Measurements from ENCODE around the gene CEMIP.
"Not testable (repeated sequence)": the region's sequence is repeated elsewhere in the genome, so short reads cannot be mapped to it uniquely, and the experiment has no call there.

CEMIP gene

GRCh38 chr15:80760960-80761359, 18.2 kb upstream of the CEMIP start:
- H3K4me2 ChIP-seq (ENCODE audit: low read depth, low read length, poor library complexity, severe bottlenecking), result no peak overlapping the region
- no peaks in the 10 kb centered on the region for H3K27me3 ChIP-seq (ENCODE audit: insufficient read depth, low read length, poor library complexity, severe bottlenecking)
- no peak for TF ChIP-seq EZH2phosphoT487 (IDR thresholded peaks at IDR 0.05; ENCODE audit: borderline replicate concordance)
- TF ChIP-seq CTCF (conservative IDR thresholded peaks at IDR 0.05; ENCODE audit: low read length), result no peak

GRCh38 chr15:80761754-80762153, 17.4 kb upstream of the CEMIP start:
- Histone ChIP-seq H3K9me3 (ENCODE audit: insufficient read depth, low read depth, low read length) (no peaks in the 10 kb centered on the region), H3K4me2 (ENCODE audit: low read depth, low read length, poor library complexity, severe bottlenecking) (no peak overlapping the region), H2AFZ (ENCODE audit: low read length) (no peak overlapping the region), H3K9ac (ENCODE audit: low read depth, low read length, poor library complexity, severe bottlenecking) (no peak overlapping the region), H3F3A (ENCODE audit: low read depth) (no peaks in the 10 kb centered on the region), H4K20me1 (ENCODE audit: insufficient read depth, low read length, poor library complexity, severe bottlenecking) (no peaks in the 10 kb centered on the region), H3K4me1 (ENCODE audit: insufficient read depth, low read length, poor library complexity, severe bottlenecking) (no peaks in the 10 kb centered on the region), H3K27me3 (ENCODE audit: insufficient read depth, low read length, poor library complexity, severe bottlenecking) (no peaks in the 10 kb centered on the region), H3K4me3 (ENCODE audit: low read length, poor library complexity, severe bottlenecking) (no peak overlapping the region), H3K9me2 (replicated peaks; ENCODE audit: low read depth, low read length) (no peaks in the 10 kb centered on the region), H3K36me3 (ENCODE audit: insufficient read depth, low read length) (no peaks in the 10 kb centered on the region), H3K79me2 (ENCODE audit: insufficient read depth, low read length) (no peaks in the 10 kb centered on the region)
- TF ChIP-seq EZH2phosphoT487 (IDR thresholded peaks at IDR 0.05; ENCODE audit: borderline replicate concordance) (no peak), CTCF (conservative IDR thresholded peaks at IDR 0.05; ENCODE audit: low read length) (no peak)

More at GRCh38 chr15:80760960-80761359, 18.2 kb upstream of the CEMIP start:
- H2AFZ ChIP-seq (ENCODE audit: low read length), result no peak overlapping the region
- H3K4me3 ChIP-seq (ENCODE audit: low read length, poor library complexity, severe bottlenecking), result no peak overlapping the region
- no peaks in the 10 kb centered on the region for H3K36me3 ChIP-seq (ENCODE audit: insufficient read depth, low read length)
- no peak overlapping the region for H3K9ac ChIP-seq (ENCODE audit: low read depth, low read length, poor library complexity, severe bottlenecking)
- H3K4me1 ChIP-seq (ENCODE audit: insufficient read depth, low read length, poor library complexity, severe bottlenecking), result no peaks in the 10 kb centered on the region
- H3K9me2 ChIP-seq (replicated peaks; ENCODE audit: low read depth, low read length), result no peaks in the 10 kb centered on the region
- no peaks in the 10 kb centered on the region for H3K79me2 ChIP-seq (ENCODE audit: insufficient read depth, low read length)
- no peaks in the 10 kb centered on the region for H3K9me3 ChIP-seq (ENCODE audit: insufficient read depth, low read depth, low read length)
- H4K20me1 ChIP-seq (ENCODE audit: insufficient read depth, low read length, poor library complexity, severe bottlenecking), result no peaks in the 10 kb centered on the region
- H3F3A ChIP-seq (ENCODE audit: low read depth), result no peaks in the 10 kb centered on the region

GRCh38 chr15:80763235-80763634, 15.9 kb upstream of the CEMIP start:
- H3K4me3 ChIP-seq (ENCODE audit: low read length, poor library complexity, severe bottlenecking); H3K9ac ChIP-seq (ENCODE audit: low read depth, low read length, poor library complexity, severe bottlenecking); H3K9me3 ChIP-seq (ENCODE audit: insufficient read depth, low read depth, low read length); H3K4me1 ChIP-seq (ENCODE audit: insufficient read depth, low read length, poor library complexity, severe bottlenecking); H3F3A ChIP-seq (ENCODE audit: low read depth); H3K27me3 ChIP-seq (ENCODE audit: insufficient read depth, low read length, poor library complexity, severe bottlenecking); H3K36me3 ChIP-seq (ENCODE audit: insufficient read depth, low read length); H3K79me2 ChIP-seq (ENCODE audit: insufficient read depth, low read length); H3K4me2 ChIP-seq (ENCODE audit: low read depth, low read length, poor library complexity, severe bottlenecking); H2AFZ ChIP-seq (ENCODE audit: low read length); H3K9me2 ChIP-seq (replicated peaks; ENCODE audit: low read depth, low read length); H4K20me1 ChIP-seq (ENCODE audit: insufficient read depth, low read length, poor library complexity, severe bottlenecking): not testable (repeated sequence)

GRCh38 chr15:80764535-80764934, 14.6 kb upstream of the CEMIP start:
- H3K9me2 ChIP-seq (replicated peaks; ENCODE audit: low read depth, low read length), result no peaks in the 10 kb centered on the region
- H3F3A ChIP-seq (ENCODE audit: low read depth), result no peaks in the 10 kb centered on the region
- no peaks in the 10 kb centered on the region for H3K79me2 ChIP-seq (ENCODE audit: insufficient read depth, low read length)
- no peak overlapping the region for H3K9ac ChIP-seq (ENCODE audit: low read depth, low read length, poor library complexity, severe bottlenecking)
- H3K27me3 ChIP-seq (ENCODE audit: insufficient read depth, low read length, poor library complexity, severe bottlenecking), result no peaks in the 10 kb centered on the region
- H3K4me2 ChIP-seq (ENCODE audit: low read depth, low read length, poor library complexity, severe bottlenecking), result no peak overlapping the region
- no peaks in the 10 kb centered on the region for H3K36me3 ChIP-seq (ENCODE audit: insufficient read depth, low read length)
- TF ChIP-seq CTCF (conservative IDR thresholded peaks at IDR 0.05; ENCODE audit: low read length), result no peak
- TF ChIP-seq EZH2phosphoT487 (IDR thresholded peaks at IDR 0.05; ENCODE audit: borderline replicate concordance), result no peak
- no peak overlapping the region for H3K4me3 ChIP-seq (ENCODE audit: low read length, poor library complexity, severe bottlenecking)
- H2AFZ ChIP-seq (ENCODE audit: low read length), result no peak overlapping the region
- no peaks in the 10 kb centered on the region for H3K9me3 ChIP-seq (ENCODE audit: insufficient read depth, low read depth, low read length)
- no peaks in the 10 kb centered on the region for H3K4me1 ChIP-seq (ENCODE audit: insufficient read depth, low read length, poor library complexity, severe bottlenecking)
- H4K20me1 ChIP-seq (ENCODE audit: insufficient read depth, low read length, poor library complexity, severe bottlenecking), result no peaks in the 10 kb centered on the region

Data from Loucy (cell line).